ENCODE measurements around the gene SNAP25.

The SNAP25 gene

DNA sequence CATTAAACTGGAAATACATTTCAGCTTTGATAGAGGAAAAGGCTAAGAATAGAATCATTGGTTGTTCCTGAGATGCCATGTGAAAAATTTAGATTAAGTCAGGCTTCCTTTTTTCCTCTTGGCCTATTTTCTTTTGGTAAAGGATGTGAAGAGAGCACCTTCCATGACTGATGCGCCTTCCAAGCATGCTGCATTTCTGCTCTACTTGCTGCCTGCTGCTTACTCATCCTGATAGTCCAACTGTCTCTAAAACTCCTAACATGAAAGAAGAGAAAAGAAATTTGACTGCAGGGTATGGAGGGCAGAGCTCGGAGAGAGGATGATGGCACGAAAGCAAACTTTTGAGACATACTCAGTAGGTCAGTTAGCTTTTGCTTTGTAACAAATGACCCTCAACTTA is 28.8 kb downstream of the SNAP25 start:
- H3K9me3 Mint-ChIP-seq: no peaks in the 10 kb centered on the region
- no peak overlapping the region for H3K4me3 Mint-ChIP-seq
- H3K27ac Mint-ChIP-seq: no peak overlapping the region
- H3K4me1 Mint-ChIP-seq: no peaks in the 10 kb centered on the region
- H3K27me3 Mint-ChIP-seq (ENCODE audit: low read depth): no peaks in the 10 kb centered on the region
- no peaks in the 10 kb centered on the region for H3K36me3 Mint-ChIP-seq (ENCODE audit: low read depth)
- TF ChIP-seq, protein P1, sequence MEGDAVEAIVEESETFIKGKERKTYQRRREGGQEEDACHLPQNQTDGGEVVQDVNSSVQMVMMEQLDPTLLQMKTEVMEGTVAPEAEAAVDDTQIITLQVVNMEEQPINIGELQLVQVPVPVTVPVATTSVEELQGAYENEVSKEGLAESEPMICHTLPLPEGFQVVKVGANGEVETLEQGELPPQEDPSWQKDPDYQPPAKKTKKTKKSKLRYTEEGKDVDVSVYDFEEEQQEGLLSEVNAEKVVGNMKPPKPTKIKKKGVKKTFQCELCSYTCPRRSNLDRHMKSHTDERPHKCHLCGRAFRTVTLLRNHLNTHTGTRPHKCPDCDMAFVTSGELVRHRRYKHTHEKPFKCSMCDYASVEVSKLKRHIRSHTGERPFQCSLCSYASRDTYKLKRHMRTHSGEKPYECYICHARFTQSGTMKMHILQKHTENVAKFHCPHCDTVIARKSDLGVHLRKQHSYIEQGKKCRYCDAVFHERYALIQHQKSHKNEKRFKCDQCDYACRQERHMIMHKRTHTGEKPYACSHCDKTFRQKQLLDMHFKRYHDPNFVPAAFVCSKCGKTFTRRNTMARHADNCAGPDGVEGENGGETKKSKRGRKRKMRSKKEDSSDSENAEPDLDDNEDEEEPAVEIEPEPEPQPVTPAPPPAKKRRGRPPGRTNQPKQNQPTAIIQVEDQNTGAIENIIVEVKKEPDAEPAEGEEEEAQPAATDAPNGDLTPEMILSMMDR (IDR thresholded peaks at IDR 0.05; ENCODE audit: unreplicated experiment in 3 of 3): no peak

DNA sequence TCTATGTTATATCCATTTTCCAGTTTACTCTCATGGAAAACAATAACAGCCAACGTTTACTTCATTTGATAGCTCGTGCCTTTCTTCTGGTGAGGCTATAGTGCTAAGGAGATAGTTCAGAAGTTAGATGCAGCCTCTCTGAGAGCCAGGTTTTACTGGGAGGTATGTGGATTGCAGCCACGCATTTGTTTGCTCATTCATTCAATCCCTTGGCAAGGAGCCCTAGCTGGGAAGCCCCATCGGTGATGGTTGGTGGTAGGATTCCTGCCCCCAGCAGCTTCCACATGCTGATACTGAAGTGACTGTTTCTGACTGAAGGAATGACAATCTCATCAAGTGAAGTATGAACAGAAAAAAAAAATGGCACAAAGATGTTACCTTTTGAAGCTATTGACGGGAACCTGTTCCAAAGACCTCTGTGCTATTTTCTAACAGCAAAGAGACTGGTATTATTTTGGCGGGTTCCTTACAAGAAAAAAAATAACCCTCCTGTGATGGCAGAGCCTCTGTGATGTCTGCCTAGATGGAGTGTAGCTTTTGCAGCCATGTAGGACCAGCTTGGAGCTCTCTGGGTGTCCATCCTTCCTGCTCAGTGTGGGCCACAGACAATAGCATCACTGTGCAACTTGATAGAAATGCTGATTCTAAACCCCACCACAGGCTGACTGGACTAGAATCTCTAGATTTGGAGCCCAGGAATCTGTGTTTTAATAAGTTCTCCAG is 30.6 kb downstream of the SNAP25 start:
- no peak overlapping the region for H3K4me3 Mint-ChIP-seq
- H3K27me3 Mint-ChIP-seq (ENCODE audit: low read depth): peaks cover 1% of the 10 kb centered on the region
- H3K9me3 Mint-ChIP-seq: no peaks in the 10 kb centered on the region
- no peak overlapping the region for H3K27ac Mint-ChIP-seq
- TF ChIP-seq, protein P1 (IDR thresholded peaks at IDR 0.05; ENCODE audit: unreplicated experiment in 3 of 3): no peak
- H3K36me3 Mint-ChIP-seq (ENCODE audit: low read depth): no peaks in the 10 kb centered on the region
- no peaks in the 10 kb centered on the region for H3K4me1 Mint-ChIP-seq

DNA sequence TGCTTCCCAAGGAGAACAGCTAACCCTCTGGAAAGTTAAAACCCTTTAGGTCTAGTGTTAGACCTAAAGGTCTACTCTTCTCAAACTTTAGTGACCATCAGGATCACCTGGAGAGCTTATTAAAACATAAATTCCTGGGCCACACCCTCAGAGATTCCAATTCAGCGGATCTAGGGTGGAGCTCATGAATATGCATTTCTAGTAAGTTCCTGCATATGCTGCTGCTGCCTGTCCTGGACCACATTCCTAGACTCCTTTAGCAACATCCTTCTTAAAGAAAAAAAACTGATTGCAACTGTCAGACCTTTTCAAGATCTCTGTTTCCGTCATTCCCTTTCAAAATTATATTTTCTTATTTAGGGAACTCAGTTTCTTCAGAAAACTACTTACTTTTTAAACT is 31.2 kb downstream of the SNAP25 start:
- TF ChIP-seq, protein P1 (IDR thresholded peaks at IDR 0.05; ENCODE audit: unreplicated experiment in 3 of 3): no peak
- Mint-ChIP-seq H3K9me3 (no peaks in the 10 kb centered on the region), H3K4me3 (no peak overlapping the region), H3K27ac (no peak overlapping the region), H3K4me1 (no peaks in the 10 kb centered on the region), H3K36me3 (ENCODE audit: low read depth) (no peaks in the 10 kb centered on the region), H3K27me3 (ENCODE audit: low read depth) (peaks cover 4% of the 10 kb centered on the region)

DNA sequence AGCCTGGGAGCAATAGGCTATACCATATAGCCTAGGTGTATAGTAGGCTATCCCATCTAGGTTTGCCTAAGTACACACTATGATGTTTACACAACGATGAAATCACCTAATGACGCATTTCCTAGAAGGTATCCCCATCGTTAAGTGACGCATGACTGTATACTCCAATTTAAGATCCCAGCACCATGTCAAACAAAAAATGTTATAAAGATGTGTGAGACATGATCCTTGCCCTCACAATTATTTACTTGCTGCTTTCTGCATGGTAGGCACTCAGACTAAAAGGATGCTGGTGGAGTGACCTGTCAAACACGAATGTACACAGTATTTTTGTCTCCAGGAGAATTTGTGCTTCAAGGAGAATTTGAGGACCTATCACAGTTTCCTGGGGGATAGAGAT is 32.3 kb downstream of the SNAP25 start:
- peaks cover 4% of the 10 kb centered on the region for H3K27me3 Mint-ChIP-seq (ENCODE audit: low read depth)
- H3K9me3 Mint-ChIP-seq: no peaks in the 10 kb centered on the region
- no peak overlapping the region for H3K4me3 Mint-ChIP-seq
- H3K36me3 Mint-ChIP-seq (ENCODE audit: low read depth): no peaks in the 10 kb centered on the region
- H3K27ac Mint-ChIP-seq: no peak overlapping the region
- H3K4me1 Mint-ChIP-seq: no peaks in the 10 kb centered on the region
- TF ChIP-seq, protein P1 (IDR thresholded peaks at IDR 0.05; ENCODE audit: unreplicated experiment in 3 of 3): no peak

DNA sequence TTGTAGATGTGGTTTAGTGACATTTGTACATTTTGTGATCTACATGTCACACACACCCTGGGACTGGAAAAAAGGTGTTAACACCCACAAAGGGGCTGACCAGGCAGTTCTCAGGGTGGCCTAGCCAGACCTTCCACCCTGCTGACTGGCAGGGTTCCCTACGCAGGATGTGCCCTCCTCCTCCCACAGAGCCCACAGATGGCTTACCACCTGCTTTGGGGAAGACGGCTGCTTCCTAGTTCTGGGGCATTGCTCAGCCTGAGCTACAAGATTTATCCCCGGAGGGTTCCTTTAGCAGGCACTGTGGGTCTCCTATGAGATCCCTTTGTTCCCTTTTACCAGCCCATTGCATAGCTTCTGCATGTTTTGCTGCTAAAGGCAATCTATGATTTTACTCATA is 35.1 kb downstream of the SNAP25 start:
- Mint-ChIP-seq H3K9me3 (no peaks in the 10 kb centered on the region), H3K4me1 (no peaks in the 10 kb centered on the region), H3K27ac (no peak overlapping the region), H3K27me3 (ENCODE audit: low read depth) (peaks cover 4% of the 10 kb centered on the region), H3K36me3 (ENCODE audit: low read depth) (no peaks in the 10 kb centered on the region), H3K4me3 (no peak overlapping the region)
- TF ChIP-seq, protein P1 (IDR thresholded peaks at IDR 0.05; ENCODE audit: unreplicated experiment in 3 of 3): no peak

DNA sequence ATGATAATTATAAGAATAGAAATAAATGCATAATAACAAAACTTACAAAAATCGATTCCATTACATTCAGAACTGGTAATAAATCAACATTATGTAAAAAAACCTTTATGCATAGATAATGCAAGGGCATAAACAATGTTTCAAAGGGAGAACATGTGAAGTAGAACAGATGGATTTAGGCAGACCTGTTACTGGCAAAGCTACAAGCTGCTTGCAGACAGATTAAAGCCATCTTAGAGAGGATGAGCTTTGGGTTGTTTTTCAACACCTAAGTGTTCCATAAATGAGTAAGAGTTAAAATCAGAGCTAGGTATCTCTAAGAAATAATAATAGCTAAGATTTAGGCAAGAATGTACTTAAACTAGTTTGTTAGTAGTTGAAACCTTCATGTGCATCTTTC is 37.2 kb downstream of the SNAP25 start:
- Mint-ChIP-seq H3K27me3 (ENCODE audit: low read depth) (peaks cover 4% of the 10 kb centered on the region), H3K27ac (no peak overlapping the region), H3K9me3 (no peaks in the 10 kb centered on the region), H3K4me3 (no peak overlapping the region), H3K4me1 (no peaks in the 10 kb centered on the region), H3K36me3 (ENCODE audit: low read depth) (no peaks in the 10 kb centered on the region)
- TF ChIP-seq, protein P1 (IDR thresholded peaks at IDR 0.05; ENCODE audit: unreplicated experiment in 3 of 3): no peak

Measured in nephron (organoid).